Measurements from ENCODE around the gene SHC3.

SHC3 gene

GRCh38 chr9:88990041-88990728 is 188.4 kb downstream of the SHC3 start:
- no peak overlapping the region for H3K4me3 ChIP-seq (ENCODE audit: control insufficient read depth, low read depth, low read length)
- TF ChIP-seq, protein P1, sequence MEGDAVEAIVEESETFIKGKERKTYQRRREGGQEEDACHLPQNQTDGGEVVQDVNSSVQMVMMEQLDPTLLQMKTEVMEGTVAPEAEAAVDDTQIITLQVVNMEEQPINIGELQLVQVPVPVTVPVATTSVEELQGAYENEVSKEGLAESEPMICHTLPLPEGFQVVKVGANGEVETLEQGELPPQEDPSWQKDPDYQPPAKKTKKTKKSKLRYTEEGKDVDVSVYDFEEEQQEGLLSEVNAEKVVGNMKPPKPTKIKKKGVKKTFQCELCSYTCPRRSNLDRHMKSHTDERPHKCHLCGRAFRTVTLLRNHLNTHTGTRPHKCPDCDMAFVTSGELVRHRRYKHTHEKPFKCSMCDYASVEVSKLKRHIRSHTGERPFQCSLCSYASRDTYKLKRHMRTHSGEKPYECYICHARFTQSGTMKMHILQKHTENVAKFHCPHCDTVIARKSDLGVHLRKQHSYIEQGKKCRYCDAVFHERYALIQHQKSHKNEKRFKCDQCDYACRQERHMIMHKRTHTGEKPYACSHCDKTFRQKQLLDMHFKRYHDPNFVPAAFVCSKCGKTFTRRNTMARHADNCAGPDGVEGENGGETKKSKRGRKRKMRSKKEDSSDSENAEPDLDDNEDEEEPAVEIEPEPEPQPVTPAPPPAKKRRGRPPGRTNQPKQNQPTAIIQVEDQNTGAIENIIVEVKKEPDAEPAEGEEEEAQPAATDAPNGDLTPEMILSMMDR (IDR thresholded peaks at IDR 0.05; ENCODE audit: control insufficient read depth, insufficient read depth, low read depth, low read length, missing control alignments): no peak
- no peak for DNase-seq (ENCODE audit: low read depth)

- peak; percentile 27 for DNase-seq (ENCODE audit: low read depth)
- H3K4me3 ChIP-seq (ENCODE audit: control insufficient read depth, low read depth, low read length): no peak overlapping the region
- TF ChIP-seq, protein P1 (IDR thresholded peaks at IDR 0.05; ENCODE audit: control insufficient read depth, insufficient read depth, low read depth, low read length, missing control alignments): no peak
These were observed 189.6 kb downstream of the SHC3 start for GRCh38 chr9:88988796-88989641.

DNA sequence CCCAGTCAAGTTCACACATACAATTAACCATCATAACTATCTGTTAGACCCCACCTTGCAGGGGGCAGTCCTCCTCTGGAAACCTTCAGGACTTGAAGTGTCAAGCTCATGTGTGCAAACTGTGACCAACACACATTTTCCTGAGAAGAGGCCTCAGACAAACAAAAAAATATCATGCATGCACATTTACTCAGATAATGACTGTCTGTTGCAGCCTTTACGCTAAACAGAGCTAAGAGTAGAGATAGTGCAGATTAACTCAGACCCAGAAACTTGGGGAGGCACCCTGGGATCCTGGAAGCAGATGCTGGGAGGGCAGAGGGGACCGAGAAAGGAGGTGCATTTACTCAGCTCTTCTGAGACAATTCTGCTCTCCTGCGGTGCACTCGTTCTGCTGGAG is 191.0 kb downstream of the SHC3 start:
- H3K4me3 ChIP-seq (ENCODE audit: control insufficient read depth, low read depth, low read length): no peak overlapping the region
- TF ChIP-seq, protein P1 (IDR thresholded peaks at IDR 0.05; ENCODE audit: control insufficient read depth, insufficient read depth, low read depth, low read length, missing control alignments): no peak
- DNase-seq (ENCODE audit: low read depth): no peak

DNA sequence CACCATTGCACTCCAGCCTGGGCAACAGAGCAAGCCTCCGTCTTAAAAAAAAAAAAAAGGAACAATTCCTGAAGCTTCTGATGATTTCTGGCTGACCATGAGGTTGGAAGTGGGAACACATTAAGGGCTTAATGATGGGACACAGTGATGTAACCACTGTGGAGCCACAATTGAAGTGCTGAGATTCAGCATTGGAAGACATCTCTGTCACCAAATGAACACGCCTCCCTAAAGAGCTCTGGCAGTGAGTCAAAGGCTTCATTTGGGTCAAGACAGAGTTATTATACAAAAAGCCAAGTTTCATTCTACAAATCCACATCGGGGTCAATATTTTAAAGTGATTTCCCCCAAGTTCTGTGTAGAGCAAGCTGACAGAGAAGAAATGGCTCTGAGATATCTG is 191.8 kb downstream of the SHC3 start:
- TF ChIP-seq, protein P1 (IDR thresholded peaks at IDR 0.05; ENCODE audit: control insufficient read depth, insufficient read depth, low read depth, low read length, missing control alignments): no peak
- DNase-seq (ENCODE audit: low read depth): no peak
- H3K4me3 ChIP-seq (ENCODE audit: control insufficient read depth, low read depth, low read length): no peak overlapping the region

DNA sequence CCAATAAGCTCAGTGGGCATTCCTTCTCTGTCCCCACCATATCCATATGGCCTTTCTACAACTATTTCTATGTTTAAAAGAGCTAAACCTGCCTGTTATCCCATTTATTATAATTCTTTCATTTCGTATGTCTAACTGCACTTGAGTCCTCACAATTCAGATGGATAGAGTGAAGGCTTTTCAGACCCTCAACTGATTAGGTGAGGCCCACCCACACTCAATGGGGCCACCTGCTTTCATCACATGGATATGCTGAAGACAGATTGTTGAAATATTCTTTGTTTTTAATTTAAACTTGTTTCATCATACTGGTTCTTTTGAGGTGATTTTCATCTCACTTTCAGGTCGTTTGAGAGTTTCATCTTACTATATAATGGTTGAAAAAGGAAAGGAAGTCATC is 193.0 kb downstream of the SHC3 start:
- no peak for DNase-seq (ENCODE audit: low read depth)
- TF ChIP-seq, protein P1 (IDR thresholded peaks at IDR 0.05; ENCODE audit: control insufficient read depth, insufficient read depth, low read depth, low read length, missing control alignments): no peak
- H3K4me3 ChIP-seq (ENCODE audit: control insufficient read depth, low read depth, low read length): no peak overlapping the region

DNA sequence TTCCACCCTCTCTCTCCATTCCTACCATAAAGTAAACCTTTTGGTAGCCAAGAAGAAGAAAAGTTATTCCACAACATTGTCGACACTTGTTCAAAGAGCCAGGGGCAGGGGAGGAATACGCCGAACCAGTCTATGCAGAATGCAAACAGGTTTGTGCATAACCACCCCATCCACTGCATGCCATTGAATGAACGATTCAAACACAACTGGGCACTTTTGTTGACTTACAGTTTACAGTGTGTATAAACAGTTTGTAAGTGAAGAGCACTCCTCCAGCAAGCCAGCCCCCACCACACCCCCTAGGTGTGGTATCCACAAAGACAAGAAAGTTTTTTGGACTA is 194.1 kb downstream of the SHC3 start:
- no peak for DNase-seq (ENCODE audit: low read depth)
- no peak overlapping the region for H3K4me3 ChIP-seq (ENCODE audit: control insufficient read depth, low read depth, low read length)
- TF ChIP-seq, protein P1 (IDR thresholded peaks at IDR 0.05; ENCODE audit: control insufficient read depth, insufficient read depth, low read depth, low read length, missing control alignments): no peak

Measured in AG09309 (cell line).